Trophoblast cell (in vitro differentiated cells and primary cell): ENCODE data around the gene PYHIN1.
A peak's percentile ranks its signal among the peaks of the same experiment; 100 is the strongest.

ENCODE experiments used
- DNase-seq, 2 donors: peaks; one replicate each; pipeline ENCODE4 v3.0.0-alpha.2; 2016
- H2AFZ ChIP-seq: 2 replicates; pipeline ENCODE4 v1.6.1; 2013; ENCODE audit warnings: low read length, moderate library complexity, mild to moderate bottlenecking; ENCODE audit not compliant: insufficient read depth, poor library complexity
- H2AK5ac ChIP-seq: 2 replicates; pipeline ENCODE4 v1.6.1; 2013; ENCODE audit warnings: mild to moderate bottlenecking, low read length
- H2BK120ac ChIP-seq: 2 replicates; pipeline ENCODE4 v1.6.1; 2013; ENCODE audit warnings: low read length, mild to moderate bottlenecking, moderate library complexity; ENCODE audit not compliant: insufficient read depth, poor library complexity
- H2BK12ac ChIP-seq: 2 replicates; pipeline ENCODE4 v1.6.1; 2013; ENCODE audit warnings: mild to moderate bottlenecking, low read length, moderate library complexity
- H2BK5ac ChIP-seq: 2 replicates; pipeline ENCODE4 v1.6.1; 2013; ENCODE audit warnings: low read length, low read depth, moderate library complexity, mild to moderate bottlenecking; ENCODE audit not compliant: poor library complexity
- H3K14ac ChIP-seq: 2 replicates; pipeline ENCODE4 v1.6.1; 2013; ENCODE audit warnings: mild to moderate bottlenecking, low read length
- H3K18ac ChIP-seq: 2 replicates; pipeline ENCODE4 v1.6.1; 2013; ENCODE audit warnings: mild to moderate bottlenecking, low read length
- H3K23ac ChIP-seq: 2 replicates; pipeline ENCODE4 v1.6.1; 2013; ENCODE audit warnings: low read length
- H3K27ac ChIP-seq: 2 replicates; pipeline ENCODE4 v1.5.1; 2013; ENCODE audit warnings: low read depth, mild to moderate bottlenecking, inconsistent platforms, low read length, moderate library complexity
- H3K27me3 ChIP-seq: 2 replicates; pipeline ENCODE4 v1.6.1; 2013; ENCODE audit warnings: inconsistent platforms, mild to moderate bottlenecking, low read length, moderate library complexity; ENCODE audit not compliant: insufficient read depth
- H3K36me3 ChIP-seq, 2 experiments: 1 replicate in 1 of 2; 2 replicates in 1 of 2; pipeline ENCODE4 v1.6.1; 2013; ENCODE audit warnings: low read length in 2 of 2, mild to moderate bottlenecking in 2 of 2, moderate library complexity in 1 of 2; ENCODE audit not compliant: insufficient read depth in 2 of 2, control insufficient read depth in 1 of 2
- H3K4ac ChIP-seq: 2 replicates; pipeline ENCODE4 v1.6.1; 2013; ENCODE audit warnings: low read depth, mild to moderate bottlenecking, low read length, moderate library complexity
- H3K4me1 ChIP-seq, 2 experiments: 1 replicate in 1 of 2; 2 replicates in 1 of 2; pipeline ENCODE4 v1.6.1; 2013; ENCODE audit warnings: low read length in 2 of 2, mild to moderate bottlenecking in 2 of 2, moderate library complexity in 1 of 2; ENCODE audit not compliant: insufficient read depth in 2 of 2, control insufficient read depth in 1 of 2
- H3K4me2 ChIP-seq: 2 replicates; pipeline ENCODE4 v1.6.1; 2013; ENCODE audit warnings: inconsistent platforms, mild to moderate bottlenecking, low read length, moderate library complexity
- H3K4me3 ChIP-seq: 2 replicates; pipeline ENCODE4 v1.5.1; 2013; ENCODE audit warnings: mild to moderate bottlenecking, low read depth, low read length, inconsistent platforms
- H3K79me1 ChIP-seq: one replicate; pipeline ENCODE4 v1.6.1; 2013; ENCODE audit warnings: low read length
- H3K79me2 ChIP-seq: 2 replicates; pipeline ENCODE4 v1.6.1; 2013; ENCODE audit warnings: low read length, mild to moderate bottlenecking; ENCODE audit not compliant: control insufficient read depth, insufficient read depth, poor library complexity
- H3K9ac ChIP-seq: 2 replicates; pipeline ENCODE4 v1.6.1; 2013; ENCODE audit warnings: mild to moderate bottlenecking, low read length
- H3K9me3 ChIP-seq: 2 replicates; pipeline ENCODE4 v1.6.1; 2013; ENCODE audit warnings: low read depth, mild to moderate bottlenecking, control low read depth, inconsistent platforms, low read length; ENCODE audit not compliant: insufficient read depth
- H4K12ac ChIP-seq: 2 replicates; pipeline ENCODE4 v1.6.1; 2013; ENCODE audit warnings: low read depth, mild to moderate bottlenecking, low read length, moderate library complexity
- H4K8ac ChIP-seq: 2 replicates; pipeline ENCODE4 v1.6.1; 2013; ENCODE audit warnings: low read depth, mild to moderate bottlenecking, low read length, moderate library complexity
- H4K91ac ChIP-seq: one replicate; pipeline ENCODE4 v1.6.1; 2013; ENCODE audit warnings: low read depth, mild to moderate bottlenecking, low read length, moderate library complexity
- WGBS: extraction: QIAGEN DNeasy Blood & Tissue Kit; methylation state at CpG from one replicate; pipeline ENCODE4 v1.1.7; 2013; ENCODE audit warnings: missing lambda C conversion rate; ENCODE audit not compliant: insufficient read length, insufficient coverage; ENCODE audit errors: extremely low coverage; 5-methylcytosine and 5-hydroxymethylcytosine counted together

PYHIN1 gene

DNA sequence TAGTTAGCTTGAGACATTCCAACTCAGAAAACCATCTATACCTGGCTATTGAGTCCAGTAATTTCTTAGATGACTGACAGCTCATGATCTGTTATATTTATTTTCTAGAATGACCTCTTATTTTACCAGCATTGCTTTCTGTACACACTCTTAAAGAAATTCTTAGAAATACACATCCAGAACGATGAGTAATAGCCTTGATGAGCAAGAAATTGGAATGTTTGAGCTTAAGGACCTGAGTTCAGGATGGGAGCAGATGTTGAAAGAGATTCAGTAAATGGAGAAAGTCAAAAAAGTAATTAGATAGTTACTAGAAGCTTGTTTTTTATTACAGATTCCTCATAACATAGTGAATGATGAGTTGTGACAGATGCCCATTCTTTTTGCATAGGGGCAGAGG, 11.7 kb downstream of the PYHIN1 start:
- Histone ChIP-seq H2AFZ (no peak overlapping the region), H3K23ac (no peak overlapping the region), H2BK12ac (no peak overlapping the region), H3K4me1 (no peaks in the 10 kb centered on the region), H4K8ac (no peak overlapping the region), H2BK5ac (no peak overlapping the region), H4K91ac (no peak overlapping the region), H3K27me3 (no peaks in the 10 kb centered on the region), H3K36me3 (no peaks in the 10 kb centered on the region), H2AK5ac (no peak overlapping the region), H3K9me3 (no peaks in the 10 kb centered on the region), H3K4me3 (no peak overlapping the region), H3K9ac (no peak overlapping the region), H3K4ac (no peak overlapping the region), H3K27ac (no peak overlapping the region), H4K12ac (no peak overlapping the region), H3K18ac (no peak overlapping the region), H3K79me1 (no peaks in the 10 kb centered on the region), H3K79me2 (no peaks in the 10 kb centered on the region), H2BK120ac (no peak overlapping the region), H3K14ac (no peak overlapping the region), H3K4me2 (no peak overlapping the region)
- DNase-seq: peak in 1 of 2 donors; percentile 54
- WGBS: no CpG with 5 or more reads among the region's 1 CpG

GRCh38 chr1:158945061-158945460, 13.7 kb downstream of the PYHIN1 start:
- H3K14ac ChIP-seq: no peak overlapping the region
- H3K9me3 ChIP-seq: no peaks in the 10 kb centered on the region

DNA sequence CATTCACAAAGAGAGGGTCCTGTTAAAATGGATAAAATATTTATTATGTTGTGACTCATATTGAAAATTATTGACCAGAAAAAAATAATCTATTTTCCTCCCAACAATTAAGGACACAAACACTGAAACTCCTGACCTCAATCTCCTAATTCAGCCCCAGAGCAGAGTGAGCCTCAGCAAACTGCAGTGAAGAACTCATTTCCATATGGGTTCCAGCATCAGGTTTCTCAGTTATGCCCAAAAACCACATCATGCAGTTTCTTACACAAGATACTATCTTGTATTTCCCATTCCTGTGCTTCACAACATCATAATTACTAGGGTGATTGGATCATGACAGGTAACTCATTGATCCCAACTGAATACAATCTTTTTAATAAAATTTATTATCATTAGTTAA, 15.4 kb downstream of the PYHIN1 start:
- Histone ChIP-seq H2BK12ac (no peak overlapping the region), H3K23ac (no peak overlapping the region), H3K79me1 (no peaks in the 10 kb centered on the region), H3K36me3 (no peaks in the 10 kb centered on the region), H2BK5ac (no peak overlapping the region), H3K4me2 (no peak overlapping the region), H3K14ac (no peak overlapping the region), H2BK120ac (no peak overlapping the region), H3K4me1 (no peaks in the 10 kb centered on the region), H3K4me3 (no peak overlapping the region), H3K18ac (no peak overlapping the region), H2AFZ (no peak overlapping the region), H2AK5ac (no peak overlapping the region), H4K12ac (no peak overlapping the region), H3K79me2 (no peaks in the 10 kb centered on the region), H3K27ac (no peak overlapping the region), H3K27me3 (no peaks in the 10 kb centered on the region), H3K9ac (no peak overlapping the region), H4K8ac (no peak overlapping the region), H3K4ac (no peak overlapping the region), H3K9me3 (no peaks in the 10 kb centered on the region), H4K91ac (no peak overlapping the region)
- no peak for DNase-seq

More at GRCh38 chr1:158945061-158945460, 13.7 kb downstream of the PYHIN1 start:
- Histone ChIP-seq H3K4me1 (no peaks in the 10 kb centered on the region), H4K91ac (no peak overlapping the region), H3K36me3 (no peaks in the 10 kb centered on the region), H4K12ac (no peak overlapping the region), H3K79me1 (no peaks in the 10 kb centered on the region), H4K8ac (no peak overlapping the region), H2BK120ac (no peak overlapping the region), H2AFZ (no peak overlapping the region), H3K4me3 (no peak overlapping the region), H3K9ac (no peak overlapping the region), H3K79me2 (no peaks in the 10 kb centered on the region), H3K4ac (no peak overlapping the region), H2BK5ac (no peak overlapping the region), H3K27ac (no peak overlapping the region), H2AK5ac (no peak overlapping the region), H3K4me2 (no peak overlapping the region), H3K27me3 (no peaks in the 10 kb centered on the region), H2BK12ac (no peak overlapping the region), H3K18ac (no peak overlapping the region), H3K23ac (no peak overlapping the region)
- WGBS: no CpG with 5 or more reads among the region's 2 CpGs
- DNase-seq: no peak

DNA sequence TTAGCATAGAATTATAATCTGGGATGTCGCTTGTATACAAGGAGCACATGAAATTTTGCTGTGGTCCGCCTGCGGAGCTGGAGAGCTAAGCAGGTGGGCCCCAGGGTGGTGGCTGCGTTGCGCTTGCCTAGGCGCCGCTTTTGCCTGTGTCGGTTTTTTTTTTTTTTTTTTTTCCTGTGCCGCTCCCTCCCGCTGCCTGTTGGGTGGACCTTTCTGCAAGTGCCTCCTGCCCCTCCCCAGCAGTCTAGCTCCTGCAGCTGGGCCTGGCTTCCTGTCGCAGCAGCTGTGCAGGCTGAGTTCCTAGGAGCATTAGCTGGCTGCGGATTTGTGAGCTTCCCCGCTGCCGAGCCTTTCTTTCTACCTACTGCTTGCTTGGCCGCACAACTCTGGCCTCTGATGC, 20.6 kb downstream of the PYHIN1 start:
- Histone ChIP-seq H2AK5ac (no peak overlapping the region), H3K4ac (no peak overlapping the region), H3K27me3 (no peaks in the 10 kb centered on the region), H3K27ac (no peak overlapping the region), H3K4me1 (no peaks in the 10 kb centered on the region), H2BK12ac (no peak overlapping the region), H2BK120ac (no peak overlapping the region), H3K14ac (no peak overlapping the region), H4K91ac (no peak overlapping the region), H3K4me3 (no peak overlapping the region), H2BK5ac (no peak overlapping the region), H3K79me2 (no peaks in the 10 kb centered on the region), H4K8ac (no peak overlapping the region), H3K79me1 (no peaks in the 10 kb centered on the region), H3K18ac (no peak overlapping the region), H3K9ac (no peak overlapping the region), H4K12ac (no peak overlapping the region), H3K9me3 (no peaks in the 10 kb centered on the region), H3K36me3 (no peaks in the 10 kb centered on the region), H3K4me2 (no peak overlapping the region), H2AFZ (no peak overlapping the region), H3K23ac (no peak overlapping the region)
- DNase-seq: no peak
- no CpG with 5 or more reads among the region's 15 CpGs for WGBS
